ENCODE results near the gene CKMT2. TPM values are rescaled to one million over a fixed set of nuclear protein-coding genes. Genes with fewer than 3 reads are reported as not detected.

CKMT2 gene
- polyA plus RNA-seq, 2 donors = 0.53 to 1.5 TPM

- no peaks in the 10 kb centered on the region for H3K27me3 ChIP-seq (ENCODE audit: control insufficient read depth in 1 of 2, insufficient read depth in 2 of 2, low read length in 2 of 2)
- H3K36me3 ChIP-seq (ENCODE audit: control insufficient read depth in 2 of 2, insufficient read depth in 2 of 2, low read length in 1 of 2) = peaks cover 3 to 7% of the 10 kb centered on the region in 2 donors
- H3K4me3 ChIP-seq (ENCODE audit: low read depth in 1 of 2, low read length in 2 of 2) = no peak overlapping the region
- H3K4me1 ChIP-seq (ENCODE audit: control insufficient read depth in 2 of 2, insufficient read depth in 2 of 2, low read length in 1 of 2) = no peaks in the 10 kb centered on the region
- 84 to 90% methylated on average over 1 of the region's 1 CpG for WGBS, 2 donors
- no peaks in the 10 kb centered on the region for H3K9me3 ChIP-seq (ENCODE audit: control insufficient read depth in 2 of 2, insufficient read depth in 1 of 2, low read depth in 1 of 2, low read length in 1 of 2)
- no peak overlapping the region for H3K27ac ChIP-seq (ENCODE audit: low read depth in 2 of 2, low read length in 1 of 2)
Observed at GRCh38 chr5:81310402-81311063, 77.4 kb downstream of the CKMT2 start.

GRCh38 chr5:81313278-81313677 is 80.2 kb downstream of the CKMT2 start:
- Histone ChIP-seq H3K27me3 (ENCODE audit: control insufficient read depth in 1 of 2, insufficient read depth in 2 of 2, low read length in 2 of 2) (no peaks in the 10 kb centered on the region), H3K4me3 (ENCODE audit: low read depth in 1 of 2, low read length in 2 of 2) (no peak overlapping the region), H3K27ac (ENCODE audit: low read depth in 2 of 2, low read length in 1 of 2) (no peak overlapping the region), H3K4me1 (ENCODE audit: control insufficient read depth in 2 of 2, insufficient read depth in 2 of 2, low read length in 1 of 2) (no peaks in the 10 kb centered on the region), H3K9me3 (ENCODE audit: control insufficient read depth in 2 of 2, insufficient read depth in 1 of 2, low read depth in 1 of 2, low read length in 1 of 2) (no peaks in the 10 kb centered on the region), H3K36me3 (ENCODE audit: control insufficient read depth in 2 of 2, insufficient read depth in 2 of 2, low read length in 1 of 2) (peaks cover 3 to 7% of the 10 kb centered on the region in 2 donors)

DNA sequence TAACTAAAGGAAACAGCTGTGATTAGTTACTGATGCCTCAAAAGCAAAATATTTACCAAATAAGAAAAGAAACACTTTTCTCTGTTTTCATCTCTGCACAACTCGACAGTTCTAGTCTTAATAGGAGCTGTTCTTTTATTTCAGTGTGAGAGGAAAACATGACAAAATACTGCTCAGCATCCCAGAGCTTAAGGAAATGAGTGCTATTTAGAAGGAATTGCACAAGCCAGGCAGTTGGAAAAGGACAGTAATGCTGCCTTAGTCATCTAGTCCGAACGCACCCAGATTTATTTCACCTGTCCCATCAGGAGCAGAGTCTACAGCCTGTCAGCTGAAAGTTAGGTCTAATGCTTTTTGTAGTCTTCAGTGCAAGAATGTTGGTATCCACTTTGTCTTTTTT is 80.6 kb downstream of the CKMT2 start:
- Histone ChIP-seq H3K4me3 (ENCODE audit: low read depth in 1 of 2, low read length in 2 of 2) (no peak overlapping the region), H3K4me1 (ENCODE audit: control insufficient read depth in 2 of 2, insufficient read depth in 2 of 2, low read length in 1 of 2) (no peaks in the 10 kb centered on the region), H3K36me3 (ENCODE audit: control insufficient read depth in 2 of 2, insufficient read depth in 2 of 2, low read length in 1 of 2) (peaks cover 3 to 7% of the 10 kb centered on the region in 2 donors), H3K9me3 (ENCODE audit: control insufficient read depth in 2 of 2, insufficient read depth in 1 of 2, low read depth in 1 of 2, low read length in 1 of 2) (no peaks in the 10 kb centered on the region), H3K27ac (ENCODE audit: low read depth in 2 of 2, low read length in 1 of 2) (no peak overlapping the region), H3K27me3 (ENCODE audit: control insufficient read depth in 1 of 2, insufficient read depth in 2 of 2, low read length in 2 of 2) (no peaks in the 10 kb centered on the region)
- 85 to 91% methylated on average over 3 of the region's 3 CpGs for WGBS, 2 donors

DNA sequence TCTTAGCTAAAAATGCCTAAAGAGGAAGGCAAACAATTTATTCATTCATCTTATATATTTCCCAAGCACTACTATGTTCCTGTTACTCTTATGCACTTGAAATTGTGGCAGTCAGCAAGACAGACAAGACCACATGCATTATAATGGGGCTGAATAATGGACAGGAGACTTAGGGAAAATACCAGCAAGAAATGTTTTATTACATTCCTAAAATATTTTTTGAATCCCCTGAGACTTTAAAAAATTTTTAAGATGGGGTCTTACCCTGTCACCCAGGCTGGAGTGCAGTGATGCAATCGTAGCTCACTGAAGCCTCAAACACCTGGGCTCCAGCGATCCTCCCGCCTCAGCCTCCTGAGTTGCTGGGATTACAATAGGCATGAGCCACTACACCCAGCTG is 81.5 kb downstream of the CKMT2 start:
- H3K36me3 ChIP-seq (ENCODE audit: control insufficient read depth in 2 of 2, insufficient read depth in 2 of 2, low read length in 1 of 2) = peaks cover 0 to 7% of the 10 kb centered on the region in 2 donors
- H3K4me1 ChIP-seq (ENCODE audit: control insufficient read depth in 2 of 2, insufficient read depth in 2 of 2, low read length in 1 of 2) = no peaks in the 10 kb centered on the region
- no peak overlapping the region for H3K27ac ChIP-seq (ENCODE audit: low read depth in 2 of 2, low read length in 1 of 2)
- H3K9me3 ChIP-seq (ENCODE audit: control insufficient read depth in 2 of 2, insufficient read depth in 1 of 2, low read depth in 1 of 2, low read length in 1 of 2) = no peaks in the 10 kb centered on the region
- H3K27me3 ChIP-seq (ENCODE audit: control insufficient read depth in 1 of 2, insufficient read depth in 2 of 2, low read length in 2 of 2) = no peaks in the 10 kb centered on the region
- 97% methylated on average over 3 of the region's 3 CpGs for WGBS, 2 donors
- H3K4me3 ChIP-seq (ENCODE audit: low read depth in 1 of 2, low read length in 2 of 2) = no peak overlapping the region

GRCh38 chr5:81315336-81315735 is 82.2 kb downstream of the CKMT2 start:
- H3K36me3 ChIP-seq (ENCODE audit: control insufficient read depth in 2 of 2, insufficient read depth in 2 of 2, low read length in 1 of 2) = peaks cover 0 to 7% of the 10 kb centered on the region in 2 donors
- 77 to 82% methylated on average over 1 of the region's 1 CpG for WGBS, 2 donors
- no peaks in the 10 kb centered on the region for H3K9me3 ChIP-seq (ENCODE audit: control insufficient read depth in 2 of 2, insufficient read depth in 1 of 2, low read depth in 1 of 2, low read length in 1 of 2)
- no peaks in the 10 kb centered on the region for H3K4me1 ChIP-seq (ENCODE audit: control insufficient read depth in 2 of 2, insufficient read depth in 2 of 2, low read length in 1 of 2)
- no peak overlapping the region for H3K4me3 ChIP-seq (ENCODE audit: low read depth in 1 of 2, low read length in 2 of 2)
- no peaks in the 10 kb centered on the region for H3K27me3 ChIP-seq (ENCODE audit: control insufficient read depth in 1 of 2, insufficient read depth in 2 of 2, low read length in 2 of 2)
- no peak overlapping the region for H3K27ac ChIP-seq (ENCODE audit: low read depth in 2 of 2, low read length in 1 of 2)

DNA sequence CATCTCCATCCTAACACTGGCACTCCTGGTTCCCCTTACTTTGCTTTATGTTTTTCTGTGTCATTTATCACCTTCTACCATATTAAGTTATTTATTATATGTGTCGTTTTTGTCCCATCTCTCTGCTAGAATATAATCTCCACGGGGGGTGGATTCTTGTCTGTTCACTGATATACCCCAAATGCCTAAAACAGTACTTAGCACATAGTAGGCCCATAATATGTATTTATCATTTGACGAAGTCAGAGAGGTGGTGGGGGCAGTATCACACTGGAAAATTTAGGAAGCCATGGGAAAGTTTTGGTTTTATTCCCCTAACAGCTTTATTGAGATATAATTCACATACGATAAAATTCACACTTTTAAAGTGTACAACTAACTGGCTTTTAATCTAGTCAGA is 82.7 kb downstream of the CKMT2 start:
- no peaks in the 10 kb centered on the region for H3K9me3 ChIP-seq (ENCODE audit: control insufficient read depth in 2 of 2, insufficient read depth in 1 of 2, low read depth in 1 of 2, low read length in 1 of 2)
- no peaks in the 10 kb centered on the region for H3K4me1 ChIP-seq (ENCODE audit: control insufficient read depth in 2 of 2, insufficient read depth in 2 of 2, low read length in 1 of 2)
- no peak overlapping the region for H3K27ac ChIP-seq (ENCODE audit: low read depth in 2 of 2, low read length in 1 of 2)
- H3K4me3 ChIP-seq (ENCODE audit: low read depth in 1 of 2, low read length in 2 of 2) = no peak overlapping the region
- H3K36me3 ChIP-seq (ENCODE audit: control insufficient read depth in 2 of 2, insufficient read depth in 2 of 2, low read length in 1 of 2) = peaks cover 0 to 4% of the 10 kb centered on the region in 2 donors
- H3K27me3 ChIP-seq (ENCODE audit: control insufficient read depth in 1 of 2, insufficient read depth in 2 of 2, low read length in 2 of 2) = no peaks in the 10 kb centered on the region
- WGBS, 2 donors = 90 to 93% methylated on average over 4 of the region's 4 CpGs

Other genes starting within 250 kb of the CKMT2 start
- gene ZCCHC9, start 68.3 kb downstream of the CKMT2 start, polyA plus RNA-seq = 10 to 100 TPM; 21.0 to 26.0 TPM
- not detected for gene ACOT12, start 160.8 kb downstream of the CKMT2 start, polyA plus RNA-seq

All from esophagus (tissue), 2 donors.